GM19351 (cell line): ENCODE measurements around the gene CPNE8.

Experiments used
- ATAC-seq: cut with Tn5 transposase; IDR thresholded peaks from one replicate; pipeline ENCODE4 v1.9.1; 2021; ENCODE audit warnings: mild to moderate bottlenecking, moderate library complexity; ENCODE audit not compliant: unreplicated experiment

CPNE8 gene

DNA sequence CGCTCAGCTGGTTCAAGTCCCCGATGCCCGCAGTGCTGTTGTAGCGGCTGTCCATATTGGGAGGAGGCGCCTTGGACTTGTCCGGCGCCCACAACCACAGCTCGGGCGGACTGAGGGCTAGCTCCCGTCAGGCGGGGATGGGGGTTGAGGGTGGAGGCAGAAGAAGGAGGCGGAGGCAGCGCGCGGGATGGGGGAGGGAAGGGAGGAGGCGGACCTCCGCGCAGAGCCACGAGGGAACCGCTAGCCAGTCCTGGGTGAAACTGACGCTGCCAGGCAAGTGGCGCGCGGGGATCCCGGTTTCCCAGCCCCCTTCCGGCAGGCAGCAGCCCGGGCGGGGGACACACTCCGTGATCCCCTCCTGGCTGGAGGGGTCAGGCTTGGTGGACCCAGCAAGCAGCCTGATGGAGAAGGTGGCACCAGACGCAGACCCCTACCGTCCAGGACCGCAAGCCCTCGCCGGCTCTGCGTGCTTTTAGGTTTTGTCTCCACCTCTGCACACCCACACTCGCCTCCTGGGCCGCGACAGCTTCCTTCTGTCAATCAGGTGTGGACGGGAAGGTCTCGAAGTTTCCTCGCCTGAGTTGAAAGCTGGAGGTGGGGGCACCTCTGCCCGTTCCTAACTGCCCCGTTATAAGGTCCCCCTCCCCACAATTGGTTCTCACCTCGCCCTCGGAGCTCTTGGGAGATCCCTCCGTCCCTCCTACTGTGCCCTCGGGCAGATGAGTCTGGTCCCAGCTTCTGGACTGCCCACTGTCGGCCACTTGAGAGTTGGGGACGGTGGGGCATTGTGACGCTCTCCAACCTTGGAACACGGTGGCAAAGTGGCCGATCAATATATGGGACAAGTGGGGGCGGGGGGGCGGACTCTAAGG lies at the start of gene CPNE8:
Gene CPNE8 (minus strand): TSS at position 112 of the 872 bp plus-strand sequence. CDS start 57 bp downstream, at position 55.
- ATAC-seq = peak; percentile 60

DNA sequence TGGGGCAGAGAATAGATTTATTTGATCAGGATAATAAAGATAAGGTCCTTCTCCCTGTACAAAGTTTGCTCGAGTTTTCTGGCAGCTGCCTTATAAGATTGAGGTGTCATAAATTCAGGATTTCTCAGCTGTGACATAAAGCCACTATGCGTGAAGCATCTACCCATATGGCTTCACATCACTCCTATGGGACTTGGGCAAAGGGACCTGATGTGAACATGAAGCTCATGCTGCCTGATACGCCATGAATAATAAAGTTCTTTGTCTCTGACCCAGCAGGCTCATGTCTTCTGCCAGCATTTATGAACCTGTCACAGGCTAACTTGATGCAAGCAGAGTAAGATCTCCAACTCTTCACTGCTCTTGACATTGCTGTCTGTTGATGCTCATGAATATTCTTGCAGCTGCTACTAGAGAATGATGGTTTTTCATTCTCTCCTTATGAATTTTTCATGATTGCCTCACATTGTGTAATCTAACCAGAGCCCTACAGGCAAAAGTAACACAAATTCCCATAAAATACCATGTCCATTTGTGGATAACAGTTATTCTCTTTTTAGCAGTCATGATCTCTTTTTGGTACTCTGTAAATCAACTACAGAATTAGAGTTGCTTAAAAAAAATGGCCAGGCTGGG lies 49.0 kb upstream of the CPNE8 start:
- ATAC-seq = no peak

GRCh38 chr12:38949363-38949762 lies 44.0 kb upstream of the CPNE8 start:
- ATAC-seq = no peak

DNA sequence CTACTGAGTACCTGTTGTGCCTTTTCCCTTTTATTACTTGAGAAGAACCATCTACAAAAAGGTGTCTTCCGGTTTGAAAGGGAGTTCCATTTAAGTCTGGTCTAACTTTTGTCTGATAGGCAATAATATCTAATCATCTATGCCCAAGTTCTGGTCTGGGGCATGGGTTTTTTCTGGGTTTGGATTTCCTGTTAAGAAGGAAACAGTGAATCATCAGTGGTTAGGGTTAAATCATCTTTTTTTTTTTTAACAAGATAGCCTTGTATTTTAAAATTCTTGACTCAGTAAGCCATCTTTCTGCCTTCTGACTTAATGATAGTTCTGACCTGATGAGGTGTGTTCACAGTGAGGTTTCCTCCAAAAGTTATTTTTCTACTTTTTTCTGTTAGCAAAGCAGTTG lies 29.3 kb upstream of the CPNE8 start:
- no peak for ATAC-seq

- ATAC-seq = no peak
These were observed 28.7 kb upstream of the CPNE8 start for GRCh38 chr12:38934078-38934584.

- no peak for ATAC-seq
These were observed 26.9 kb upstream of the CPNE8 start for GRCh38 chr12:38932320-38932719.

GRCh38 chr12:38931461-38931860 lies 26.1 kb upstream of the CPNE8 start:
- ATAC-seq = no peak

DNA sequence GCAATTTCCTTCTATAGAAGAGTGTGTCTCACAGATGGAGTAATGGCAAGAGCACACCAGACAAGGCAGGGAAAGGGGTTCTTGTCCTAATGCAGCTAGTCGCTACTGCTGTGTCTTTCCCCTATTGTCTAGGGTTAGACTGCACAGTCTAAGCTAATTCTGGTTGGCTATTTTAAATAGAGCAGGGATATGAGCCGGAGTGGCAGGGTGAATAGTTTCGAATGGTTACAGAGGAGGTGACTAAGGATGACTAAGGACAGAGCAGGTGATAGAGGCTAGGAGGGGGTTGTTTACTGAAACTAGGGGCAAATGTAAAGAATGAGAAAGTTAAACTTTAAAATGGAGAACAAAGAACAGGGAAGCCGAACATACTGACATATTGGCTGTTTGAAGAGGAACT lies 25.6 kb upstream of the CPNE8 start:
- no peak for ATAC-seq

DNA sequence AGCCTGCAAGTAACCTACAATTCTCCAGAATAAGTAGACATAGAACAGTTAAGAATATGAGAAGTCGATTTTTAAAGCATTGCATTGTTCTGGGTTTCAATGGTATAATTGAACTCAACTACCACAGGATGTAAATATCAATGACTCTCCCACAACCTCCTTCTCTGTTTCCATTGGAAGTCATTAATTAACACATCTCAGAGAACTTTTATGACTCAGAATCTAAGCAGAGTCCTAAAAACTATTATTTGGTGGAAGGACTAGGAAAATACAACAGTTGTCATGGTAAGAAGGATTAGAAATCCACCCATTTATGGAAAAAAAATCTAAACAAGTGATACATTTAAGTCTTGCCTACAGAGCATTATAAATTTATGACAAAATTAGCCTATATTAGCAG lies 21.1 kb upstream of the CPNE8 start:
- no peak for ATAC-seq

- ATAC-seq = peak; percentile 97
These were observed 15.8 kb upstream of the CPNE8 start for GRCh38 chr12:38921025-38921677.

DNA sequence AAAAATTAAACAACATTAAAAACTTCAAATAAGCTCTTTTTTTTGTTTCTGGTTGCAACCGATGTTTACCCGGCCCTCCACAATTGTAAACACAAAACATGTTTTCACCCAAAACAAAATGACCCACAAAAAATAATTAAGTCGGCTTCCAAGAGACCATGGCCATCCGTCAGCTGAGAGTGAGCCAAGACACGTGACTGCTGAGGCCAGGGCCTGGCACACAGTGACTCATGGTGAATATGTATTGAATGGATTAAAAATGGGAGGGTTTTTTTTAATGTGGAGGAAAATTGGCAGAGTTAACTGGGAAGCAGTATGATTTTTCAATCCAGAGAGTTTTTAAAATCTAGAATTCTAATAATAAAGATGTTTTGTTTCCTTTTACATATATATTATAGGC lies 13.8 kb upstream of the CPNE8 start:
- no peak for ATAC-seq

DNA sequence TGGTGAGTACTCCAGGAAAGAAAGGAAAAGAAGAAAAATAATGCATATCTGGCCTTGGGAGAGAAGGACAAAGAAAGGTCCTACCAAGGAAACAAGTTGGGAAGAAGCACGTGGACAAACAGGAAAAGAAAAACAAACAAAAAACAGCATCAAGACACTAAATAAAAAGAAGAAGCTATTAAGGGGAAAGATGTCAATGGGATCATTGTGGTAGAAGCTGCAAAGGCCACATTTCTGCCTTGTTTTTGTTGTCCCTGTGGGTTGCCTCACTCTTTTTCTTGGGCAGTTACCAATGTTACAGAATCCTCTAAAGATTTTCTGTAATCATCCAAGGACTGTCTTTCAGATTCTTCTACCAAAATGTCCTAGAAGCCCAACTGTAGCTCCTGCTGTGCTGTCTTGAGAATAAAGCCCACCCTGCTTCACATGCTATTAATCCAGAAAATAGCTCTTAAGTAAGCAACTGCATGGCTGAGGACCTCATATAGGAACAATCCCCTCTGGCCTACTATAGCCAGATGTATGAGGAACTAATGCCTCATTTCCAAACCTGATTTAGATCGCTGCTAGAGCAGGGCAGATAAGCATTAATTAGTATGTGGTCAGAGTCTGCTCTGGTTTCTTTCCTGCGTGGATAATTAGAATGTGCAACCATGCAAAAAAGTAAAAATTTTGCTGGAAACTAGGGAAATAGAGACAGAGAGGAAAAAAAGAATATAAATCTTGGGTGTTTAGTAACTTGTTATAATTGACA lies 10.2 kb upstream of the CPNE8 start:
- ATAC-seq = no peak

GRCh38 chr12:38912116-38912515 lies 6.7 kb upstream of the CPNE8 start:
- ATAC-seq = no peak

GRCh38 chr12:38911611-38912010 lies 6.2 kb upstream of the CPNE8 start:
- no peak for ATAC-seq

DNA sequence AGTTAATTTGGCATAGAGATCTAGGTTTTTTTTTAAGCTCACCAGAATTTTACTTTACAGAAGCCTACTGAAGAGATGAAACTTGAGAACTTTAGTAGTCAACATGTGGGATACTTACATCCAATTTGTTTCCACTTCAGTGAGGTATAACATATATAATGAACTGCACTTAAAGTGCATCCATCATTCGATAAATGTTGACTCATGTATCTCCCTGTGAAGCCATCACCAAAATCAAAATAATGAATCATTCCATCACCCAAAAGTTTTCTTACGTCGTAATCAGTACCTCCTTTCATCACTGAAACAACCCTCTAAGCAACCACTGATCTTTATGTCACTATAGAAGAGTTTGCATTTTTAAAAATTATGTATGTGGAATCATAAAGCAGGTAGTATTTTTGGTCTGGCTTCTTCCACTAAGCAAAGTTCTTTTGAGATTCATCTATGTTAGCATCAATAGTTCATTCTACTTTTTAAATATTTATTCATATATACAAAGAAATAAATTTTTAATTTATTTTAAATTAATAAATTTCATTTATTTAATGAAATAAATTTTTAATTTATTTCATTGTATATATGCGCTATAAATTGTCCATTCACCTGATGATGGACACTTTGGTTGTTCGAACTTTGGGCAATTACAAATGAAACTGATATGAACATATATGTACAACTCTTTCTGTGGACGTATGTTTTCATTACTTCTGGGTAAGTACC lies 2.0 kb upstream of the CPNE8 start:
- ATAC-seq = no peak

DNA sequence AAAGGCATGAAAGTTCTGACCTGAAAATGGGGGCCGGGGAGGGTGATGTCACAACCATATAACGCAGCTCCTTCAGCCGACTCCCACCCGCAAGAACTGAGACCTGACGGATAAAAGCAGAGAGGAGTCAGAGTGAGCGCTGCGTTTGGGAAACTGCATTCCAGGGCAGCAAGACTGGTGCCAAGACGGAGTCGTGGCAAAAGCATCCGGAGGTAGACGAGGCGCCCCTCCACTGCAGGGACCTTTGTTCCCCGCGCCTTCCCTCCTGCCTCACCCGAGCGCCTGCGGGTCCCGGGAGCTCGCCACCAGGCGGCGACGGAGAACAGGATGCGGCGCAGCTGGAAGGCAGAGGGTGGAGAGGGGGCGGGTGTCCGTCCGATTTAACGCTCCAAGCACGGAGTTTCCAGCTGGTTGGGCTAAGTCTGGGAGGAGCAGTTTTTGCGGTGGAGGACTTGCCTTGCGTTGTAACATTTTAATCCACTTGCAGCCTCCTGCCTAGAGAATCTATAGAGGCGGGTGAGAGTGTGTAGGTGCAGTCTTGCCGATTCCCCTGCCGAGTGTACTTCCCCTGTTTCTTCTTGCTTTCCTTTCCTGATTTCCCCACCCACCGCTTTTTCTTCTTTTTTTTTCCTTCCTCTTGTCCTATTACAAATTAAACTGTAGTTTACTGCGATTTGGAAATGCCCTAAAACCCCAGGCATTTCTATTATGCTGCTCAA lies 1.2 kb upstream of the CPNE8 start:
- ATAC-seq = peak; percentile 49

- peak; percentile 63 for ATAC-seq
These were observed 583 bp downstream of the CPNE8 start for GRCh38 chr12:38904537-38905479.

DNA sequence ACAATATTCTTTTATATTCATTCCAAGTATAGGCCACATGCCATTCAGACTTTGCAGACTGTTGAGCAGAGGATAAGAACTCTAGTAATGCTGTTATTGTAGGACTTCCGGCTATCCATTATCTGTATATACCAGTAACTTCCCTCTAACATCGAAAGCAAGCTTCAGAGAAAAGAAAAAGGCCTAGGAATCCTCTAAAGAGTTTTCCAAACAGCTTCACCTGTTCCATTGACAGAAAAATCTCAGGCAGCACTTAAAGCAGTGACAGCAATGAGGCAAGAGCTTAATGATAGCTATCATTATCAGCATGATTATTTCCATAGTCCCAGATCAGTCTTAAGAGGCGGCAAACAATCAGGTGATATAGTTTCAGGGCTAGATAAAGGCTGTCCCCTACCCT lies 1.8 kb downstream of the CPNE8 start:
- ATAC-seq = no peak
